ENCODE results near the gene CGB7. TPM values are rescaled to one million over a fixed set of nuclear protein-coding genes. Genes with fewer than 3 reads are reported as not detected.
A peak's percentile ranks its signal among the peaks of the same experiment; 100 is the strongest.

CGB7 gene
- total and polyA plus RNA-seq, 9 of the 15 experiments (the other 6 are each of a cell fraction or from before 2014, with no cell fraction given), result not detected

- no peak for TF ChIP-seq AFF1 (IDR thresholded peaks at IDR 0.05; ENCODE audit: low read depth in 1 of 2, partially characterized antibody in 2 of 2)
- no peak for TF ChIP-seq ZNF12 (CRISPR knock-in tag; IDR thresholded peaks at IDR 0.05)
- TF ChIP-seq PURB (CRISPR knock-in tag; IDR thresholded peaks at IDR 0.05; ENCODE audit: low read depth), result no peak
- no peak for TF ChIP-seq PHF8 (IDR thresholded peaks at IDR 0.05; ENCODE audit: borderline replicate concordance, low read length)
- no peak for TF ChIP-seq CEBPG (CRISPR knock-in tag; IDR thresholded peaks at IDR 0.05)
- no peak for TF ChIP-seq CEBPG (tag; conservative IDR thresholded peaks at IDR 0.05 in 1 of 2, IDR thresholded peaks at IDR 0.05 in 1 of 2)
- TF ChIP-seq SNRNP70 (optimal IDR thresholded peaks at IDR 0.05; ENCODE audit: low read depth, low read length), result no peak
- no peak for TF ChIP-seq HEY1 (CRISPR knock-in tag; IDR thresholded peaks at IDR 0.05; ENCODE audit: borderline replicate concordance)
- TF ChIP-seq ILK (tag; IDR thresholded peaks at IDR 0.05; ENCODE audit: borderline replicate concordance, low read depth), result no peak
- no peak for TF ChIP-seq THRB (CRISPR knock-in tag; conservative IDR thresholded peaks at IDR 0.05)
- TF ChIP-seq ZBTB2 (IDR thresholded peaks at IDR 0.05), result no peak
- no peak for TF ChIP-seq SNAPC5 (CRISPR knock-in tag; IDR thresholded peaks at IDR 0.05)
- no peak for TF ChIP-seq SMARCB1 (IDR thresholded peaks at IDR 0.05; ENCODE audit: insufficient read length, low read depth)
- TF ChIP-seq NCOA4 (IDR thresholded peaks at IDR 0.05; ENCODE audit: partially characterized antibody), result no peak
- TF ChIP-seq L3MBTL2 (IDR thresholded peaks at IDR 0.05), result no peak
- TF ChIP-seq CC2D1A (IDR thresholded peaks at IDR 0.05), result peak; percentile 68
- no peak for TF ChIP-seq POLR2AphosphoS5 (IDR thresholded peaks at IDR 0.05; ENCODE audit: control insufficient read depth, insufficient read depth, low read depth, low read length)
- no peak for TF ChIP-seq MXI1 (IDR thresholded peaks at IDR 0.05; ENCODE audit: low read depth, low read length)
- TF ChIP-seq POLR3A (IDR thresholded peaks at IDR 0.05; ENCODE audit: borderline replicate concordance, extremely low read depth, insufficient read depth, insufficient read length), result no peak
- TF ChIP-seq EP400 (IDR thresholded peaks at IDR 0.05), result no peak
- TF ChIP-seq TAF1 (IDR thresholded peaks at IDR 0.05; ENCODE audit: control insufficient read depth, extremely low read depth, insufficient read depth, low read length, severe bottlenecking), result no peak
Measured at GRCh38 chr19:49097453-49098288, 40.1 kb upstream of the CGB7 start (continued).
